ENCODE results near the gene TIMP1. TPM values are rescaled to one million over a fixed set of nuclear protein-coding genes. Genes with fewer than 3 reads are reported as not detected.

Gene TIMP1
- total RNA-seq, 1 donor: 834 TPM

DNA sequence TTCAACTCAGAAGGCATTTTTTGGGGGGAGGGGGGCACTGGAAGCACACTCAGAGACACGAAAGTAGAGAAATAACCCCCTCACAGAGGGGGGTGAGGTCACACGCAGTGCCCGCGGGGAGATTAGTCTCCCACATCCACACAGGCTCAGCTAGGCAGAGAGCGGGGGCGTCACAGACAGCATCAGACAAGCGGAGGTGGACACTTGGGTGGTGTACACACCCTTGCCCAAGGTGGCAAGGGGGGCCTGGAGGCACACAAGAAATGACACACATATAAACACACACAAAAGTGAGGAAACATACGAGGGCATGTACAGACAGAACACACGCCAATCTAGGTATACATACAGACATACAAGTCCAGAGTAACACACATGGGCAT is 38.1 kb downstream of the TIMP1 start:
- no peak for DNase-seq (ENCODE audit: low read depth)
- no peak overlapping the region for H3K4me3 ChIP-seq (ENCODE audit: low read depth, low read length)
- TF ChIP-seq, protein P1, sequence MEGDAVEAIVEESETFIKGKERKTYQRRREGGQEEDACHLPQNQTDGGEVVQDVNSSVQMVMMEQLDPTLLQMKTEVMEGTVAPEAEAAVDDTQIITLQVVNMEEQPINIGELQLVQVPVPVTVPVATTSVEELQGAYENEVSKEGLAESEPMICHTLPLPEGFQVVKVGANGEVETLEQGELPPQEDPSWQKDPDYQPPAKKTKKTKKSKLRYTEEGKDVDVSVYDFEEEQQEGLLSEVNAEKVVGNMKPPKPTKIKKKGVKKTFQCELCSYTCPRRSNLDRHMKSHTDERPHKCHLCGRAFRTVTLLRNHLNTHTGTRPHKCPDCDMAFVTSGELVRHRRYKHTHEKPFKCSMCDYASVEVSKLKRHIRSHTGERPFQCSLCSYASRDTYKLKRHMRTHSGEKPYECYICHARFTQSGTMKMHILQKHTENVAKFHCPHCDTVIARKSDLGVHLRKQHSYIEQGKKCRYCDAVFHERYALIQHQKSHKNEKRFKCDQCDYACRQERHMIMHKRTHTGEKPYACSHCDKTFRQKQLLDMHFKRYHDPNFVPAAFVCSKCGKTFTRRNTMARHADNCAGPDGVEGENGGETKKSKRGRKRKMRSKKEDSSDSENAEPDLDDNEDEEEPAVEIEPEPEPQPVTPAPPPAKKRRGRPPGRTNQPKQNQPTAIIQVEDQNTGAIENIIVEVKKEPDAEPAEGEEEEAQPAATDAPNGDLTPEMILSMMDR (IDR thresholded peaks at IDR 0.05; ENCODE audit: insufficient read depth, low read length): no peak

GRCh38 chrX:47621851-47622250 is 39.6 kb downstream of the TIMP1 start:
- H3K4me3 ChIP-seq (ENCODE audit: low read depth, low read length): no peak overlapping the region
- TF ChIP-seq, protein P1 (IDR thresholded peaks at IDR 0.05; ENCODE audit: insufficient read depth, low read length): no peak
- no peak for DNase-seq (ENCODE audit: low read depth)

GRCh38 chrX:47623540-47624027 is 41.3 kb downstream of the TIMP1 start:
- peak overlapping the region; percentile 44 for H3K4me3 ChIP-seq (ENCODE audit: low read depth, low read length)
- TF ChIP-seq, protein P1 (IDR thresholded peaks at IDR 0.05; ENCODE audit: insufficient read depth, low read length): no peak
- peak; percentile 63 for DNase-seq (ENCODE audit: low read depth)

DNA sequence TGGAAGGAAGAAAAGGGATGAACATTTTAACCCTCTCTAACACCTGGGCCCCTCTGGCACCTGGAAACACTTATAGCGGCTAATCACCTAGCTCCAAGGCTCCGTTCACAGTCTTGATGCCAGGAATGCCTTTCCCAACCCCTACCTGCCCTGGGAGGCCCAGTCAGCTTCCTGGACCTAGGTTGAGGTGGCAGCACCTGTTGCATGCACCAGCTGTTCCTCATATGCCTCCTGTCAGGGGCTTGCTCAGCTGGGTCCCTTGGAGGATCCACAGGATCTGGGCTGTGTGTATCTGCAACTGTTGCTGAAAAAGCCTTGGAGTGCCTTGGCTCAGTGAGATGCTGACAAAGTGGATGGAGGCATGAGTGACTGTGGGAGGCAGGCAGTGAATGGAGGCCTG is 43.1 kb downstream of the TIMP1 start:
- no peak for DNase-seq (ENCODE audit: low read depth)
- TF ChIP-seq, protein P1 (IDR thresholded peaks at IDR 0.05; ENCODE audit: insufficient read depth, low read length): no peak
- no peak overlapping the region for H3K4me3 ChIP-seq (ENCODE audit: low read depth, low read length)

- DNase-seq (ENCODE audit: low read depth): no peak
- TF ChIP-seq, protein P1 (IDR thresholded peaks at IDR 0.05; ENCODE audit: insufficient read depth, low read length): no peak
- H3K4me3 ChIP-seq (ENCODE audit: low read depth, low read length): no peak overlapping the region
Observed at GRCh38 chrX:47628982-47629381, 46.7 kb downstream of the TIMP1 start.

DNA sequence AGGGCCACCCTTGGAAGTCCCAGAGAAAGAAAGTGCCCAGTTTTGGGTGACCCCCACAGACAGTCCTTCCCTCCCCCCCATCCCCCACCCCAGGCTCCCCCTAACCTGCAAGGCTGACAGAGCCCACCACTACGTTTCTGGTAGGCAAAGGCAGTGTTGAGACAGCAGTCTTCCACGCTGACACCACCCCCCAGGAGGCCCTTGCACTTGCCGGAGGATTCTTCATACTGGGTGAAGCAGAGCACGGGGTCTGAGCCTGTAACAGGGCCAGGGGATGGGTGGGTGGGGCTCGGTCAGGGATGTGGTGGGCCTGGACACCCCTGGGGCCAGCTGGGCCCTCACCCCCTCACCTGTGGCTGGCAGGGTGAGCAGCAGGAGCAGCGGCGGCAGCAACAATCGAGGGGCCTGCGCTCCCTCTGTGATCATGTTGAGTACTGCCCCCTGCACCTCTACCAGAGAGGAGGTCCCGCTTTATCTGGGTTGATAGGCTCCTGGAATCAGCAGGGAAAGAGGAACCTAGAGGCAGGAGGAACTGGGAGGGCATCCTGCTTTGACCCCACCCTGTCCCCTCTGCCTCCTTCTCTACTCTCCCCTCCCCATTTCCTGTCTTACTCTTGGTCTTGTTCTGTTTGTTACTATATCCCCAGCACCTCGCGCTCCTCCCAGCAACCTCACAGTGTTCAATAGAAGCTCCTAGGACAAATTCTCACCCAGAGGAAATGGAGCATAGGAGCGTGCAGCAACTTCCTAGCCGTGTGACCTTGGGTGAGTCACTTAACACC is 47.4 kb downstream of the TIMP1 start, which contains the start of gene CFP:
Gene CFP, minus strand, starts transcription at position 512 of the 782 bp plus-strand sequence. Its CDS starts 86 bp downstream, at position 426.
- TF ChIP-seq, protein P1 (IDR thresholded peaks at IDR 0.05; ENCODE audit: insufficient read depth, low read length): no peak

More for the DNA sequence above, 47.4 kb downstream of the TIMP1 start, which contains the start of gene CFP:
- no peak for DNase-seq (ENCODE audit: low read depth)
- no peak within 1 kb of the TSS for H3K4me3 ChIP-seq (ENCODE audit: low read depth, low read length)
